GM21515 (cell line): ENCODE measurements around the gene RNH1.
A peak's percentile ranks its signal among the peaks of the same experiment; 100 is the strongest.
"Not testable (repeated sequence)": the region's sequence is repeated elsewhere in the genome, so short reads cannot be mapped to it uniquely, and the experiment has no call there.

ENCODE experiments used
- ATAC-seq: cut with Tn5 transposase; IDR thresholded peaks from one replicate; pipeline ENCODE4 v1.9.1; 2021; ENCODE audit not compliant: unreplicated experiment

The RNH1 gene

DNA sequence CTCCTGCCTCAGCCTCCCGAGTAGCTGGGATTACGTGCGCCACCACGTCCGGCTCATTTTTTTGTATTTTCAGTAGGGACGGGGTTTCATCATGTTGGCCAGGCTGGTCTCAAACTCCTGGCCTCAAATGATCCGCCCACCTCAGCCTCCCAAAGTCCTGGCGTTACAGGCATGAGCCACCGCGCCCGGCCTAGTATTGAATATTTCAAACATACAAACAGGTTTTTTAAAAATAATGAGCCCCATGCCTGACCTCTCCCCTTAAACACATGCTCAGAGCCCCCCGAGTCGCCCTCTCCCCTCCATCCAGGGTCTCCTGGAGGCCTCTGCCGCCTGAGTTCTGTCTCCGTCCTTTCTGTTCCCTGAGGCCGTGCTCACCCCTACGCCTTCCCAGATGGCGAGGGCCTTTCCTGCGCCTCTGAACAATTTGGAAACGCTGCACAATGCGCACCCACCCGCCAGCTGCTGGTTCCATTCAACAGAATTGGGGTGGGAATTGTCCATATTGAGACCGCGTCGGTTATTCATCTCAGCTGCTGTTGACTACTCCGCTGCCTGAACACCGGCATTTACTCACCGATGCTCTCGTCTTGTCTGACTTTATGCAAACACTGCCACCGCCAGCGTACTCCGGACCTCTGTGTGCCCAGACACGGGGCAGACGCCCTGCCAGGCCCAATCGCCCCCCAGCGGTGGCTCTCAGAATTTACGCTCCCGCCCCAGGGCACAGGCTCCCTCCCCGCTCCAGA lies 13.6 kb upstream of the RNH1 start:
- no peak for ATAC-seq

DNA sequence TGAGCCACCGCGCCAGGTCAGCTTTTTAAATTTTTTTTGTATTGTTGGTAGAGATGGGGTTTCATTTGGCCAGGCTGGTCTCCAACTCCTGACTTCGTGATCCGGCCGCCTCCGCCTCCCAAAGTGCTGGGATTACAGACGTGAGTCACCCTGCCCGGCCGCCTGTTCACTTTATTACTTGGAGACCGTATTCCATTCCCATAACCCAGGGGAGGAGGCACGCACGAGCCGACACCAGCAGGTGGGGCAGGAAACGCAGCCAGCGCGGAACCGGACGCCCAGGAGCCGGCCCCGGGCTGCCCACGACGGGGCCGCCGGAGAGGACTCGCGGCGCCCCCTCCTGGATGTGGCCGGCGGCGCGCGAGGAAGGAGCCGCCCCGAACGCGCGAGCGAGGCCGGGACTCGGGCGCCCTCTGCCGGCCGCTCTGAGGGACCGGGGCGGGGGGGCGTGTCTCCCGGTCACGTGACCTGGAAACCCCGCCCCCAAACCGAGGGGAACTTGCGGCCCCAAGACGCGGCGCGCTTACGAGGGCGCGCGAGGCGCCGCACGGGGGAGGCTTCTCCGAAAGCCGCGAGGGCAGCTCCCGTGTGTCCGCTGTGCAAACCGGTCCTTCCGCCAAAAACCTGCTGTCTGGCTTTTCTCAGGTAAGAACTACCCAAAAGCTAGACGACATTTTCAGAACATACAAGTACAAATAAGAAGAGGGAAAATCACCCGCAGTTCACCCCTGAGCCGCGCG lies 11.6 kb upstream of the RNH1 start:
- peak; percentile 80 for ATAC-seq

DNA sequence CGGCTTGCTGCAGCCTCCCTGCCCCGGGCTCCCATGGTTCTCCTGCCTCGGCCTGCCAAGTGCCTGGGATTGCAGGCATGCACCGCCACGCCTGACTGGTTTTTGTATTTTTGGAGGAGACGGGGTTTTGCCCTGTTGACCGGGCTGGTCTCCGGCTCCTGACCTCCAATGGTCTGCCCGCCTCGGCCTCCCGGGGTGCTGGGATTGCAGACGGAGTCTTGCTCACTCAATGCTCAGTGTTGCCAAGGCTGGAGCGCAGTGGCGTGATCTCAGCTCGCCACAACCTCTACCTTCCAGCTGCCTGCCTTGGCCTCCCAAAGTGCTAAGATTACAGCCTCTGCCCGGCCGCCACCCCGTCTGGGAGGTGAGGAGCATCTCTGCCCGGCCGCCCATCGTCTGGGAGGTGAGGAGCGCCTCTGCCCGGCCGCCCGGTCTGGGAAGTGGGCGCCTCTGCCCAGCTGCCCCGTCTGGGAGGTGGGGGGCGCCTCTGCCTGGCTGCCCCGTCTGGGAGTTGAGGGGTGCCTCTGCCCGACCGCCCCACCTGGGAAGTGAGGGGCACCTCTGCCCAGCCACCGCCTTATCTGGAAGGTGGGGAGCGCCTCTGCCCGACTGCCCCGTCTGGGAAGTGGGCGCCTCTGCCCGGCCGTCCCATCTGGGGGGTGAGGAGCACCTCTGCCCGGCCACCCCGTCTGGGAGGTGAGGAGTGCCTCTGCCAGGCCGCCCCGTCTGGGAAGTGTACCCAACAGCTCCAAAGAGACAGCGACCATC lies 10.1 kb upstream of the RNH1 start:
- ATAC-seq = not testable (repeated sequence)

DNA sequence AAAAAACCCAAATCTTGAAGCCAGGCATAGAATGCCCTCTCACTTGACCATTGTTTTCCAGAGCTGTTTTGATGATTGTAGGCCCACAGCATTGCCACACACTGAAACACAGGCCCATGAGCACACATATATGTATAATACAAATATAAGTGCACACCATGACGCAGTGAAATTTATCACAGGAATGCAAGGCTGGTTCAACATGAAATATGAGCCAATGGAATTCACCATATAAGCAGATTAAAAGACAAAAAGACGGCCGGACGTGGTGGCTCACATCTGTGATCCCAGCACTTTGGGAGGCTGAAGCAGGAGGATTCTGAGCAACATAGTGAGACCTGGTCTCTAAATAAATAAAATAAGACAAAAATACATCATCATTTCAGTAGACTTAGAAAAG lies 9.4 kb upstream of the RNH1 start:
- no peak for ATAC-seq

GRCh38 chr11:515131-515530 lies 8.1 kb upstream of the RNH1 start:
- ATAC-seq = no peak

- no peak for ATAC-seq
These were observed 7.6 kb upstream of the RNH1 start for GRCh38 chr11:514606-515005.

DNA sequence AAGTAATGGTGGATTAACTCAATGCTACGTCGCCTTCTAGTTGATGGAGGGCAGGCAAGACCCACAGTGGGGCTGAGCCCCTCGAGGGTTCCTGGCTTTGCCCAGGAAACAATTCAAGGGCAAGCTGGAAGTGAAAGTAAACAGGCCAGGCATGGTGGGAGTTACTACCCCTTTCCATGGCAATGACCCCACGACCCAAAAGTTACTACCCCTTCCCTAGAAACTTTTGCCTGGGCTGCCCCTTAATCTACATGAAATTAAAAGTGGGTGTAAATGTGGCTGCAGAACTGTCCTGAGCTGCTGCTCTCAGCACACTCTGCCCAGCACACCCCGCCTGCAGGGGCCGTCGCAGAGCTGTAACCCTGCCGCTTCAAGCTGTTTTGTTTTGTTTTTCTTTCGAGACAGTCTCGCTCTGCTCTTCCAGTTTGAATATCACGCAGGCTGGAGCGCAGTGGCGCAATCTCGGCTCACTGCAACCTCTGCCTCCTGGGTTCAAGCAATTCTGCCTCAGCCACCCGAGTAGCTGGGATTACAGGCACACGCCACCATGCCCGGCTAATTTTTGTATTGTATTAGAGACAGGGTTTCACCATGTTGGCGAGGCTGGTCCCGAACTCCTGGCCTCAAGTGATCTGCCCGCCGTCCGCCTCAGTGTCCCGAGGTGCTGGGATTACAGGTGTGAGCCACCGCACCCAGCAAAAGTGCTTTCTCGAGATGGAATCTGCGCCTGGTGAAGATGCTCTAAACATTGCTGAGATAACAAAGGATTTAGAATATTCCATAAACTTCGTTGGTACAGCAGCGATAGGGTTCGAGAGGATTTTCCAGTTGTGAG lies 5.9 kb upstream of the RNH1 start:
- ATAC-seq = no peak

DNA sequence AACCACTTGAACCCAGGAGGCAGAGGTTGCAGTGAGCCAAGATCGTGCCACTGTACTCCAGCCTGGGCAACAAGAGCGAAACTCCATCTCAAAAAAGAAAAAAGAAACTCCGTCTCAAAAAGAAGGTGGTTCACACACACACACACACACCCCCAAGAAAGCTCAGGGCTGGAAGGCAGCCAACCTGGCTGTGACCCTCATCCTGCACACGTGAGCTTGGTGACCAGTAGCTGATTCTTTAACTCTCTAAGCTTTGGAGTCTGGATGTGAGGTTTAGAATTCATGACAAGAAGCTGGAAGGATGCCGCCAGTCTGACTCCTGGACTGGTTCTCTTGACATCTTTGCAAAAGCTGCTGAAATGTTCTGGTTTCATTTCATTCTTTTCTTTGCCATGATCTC lies 1.9 kb upstream of the RNH1 start:
- no peak for ATAC-seq

DNA sequence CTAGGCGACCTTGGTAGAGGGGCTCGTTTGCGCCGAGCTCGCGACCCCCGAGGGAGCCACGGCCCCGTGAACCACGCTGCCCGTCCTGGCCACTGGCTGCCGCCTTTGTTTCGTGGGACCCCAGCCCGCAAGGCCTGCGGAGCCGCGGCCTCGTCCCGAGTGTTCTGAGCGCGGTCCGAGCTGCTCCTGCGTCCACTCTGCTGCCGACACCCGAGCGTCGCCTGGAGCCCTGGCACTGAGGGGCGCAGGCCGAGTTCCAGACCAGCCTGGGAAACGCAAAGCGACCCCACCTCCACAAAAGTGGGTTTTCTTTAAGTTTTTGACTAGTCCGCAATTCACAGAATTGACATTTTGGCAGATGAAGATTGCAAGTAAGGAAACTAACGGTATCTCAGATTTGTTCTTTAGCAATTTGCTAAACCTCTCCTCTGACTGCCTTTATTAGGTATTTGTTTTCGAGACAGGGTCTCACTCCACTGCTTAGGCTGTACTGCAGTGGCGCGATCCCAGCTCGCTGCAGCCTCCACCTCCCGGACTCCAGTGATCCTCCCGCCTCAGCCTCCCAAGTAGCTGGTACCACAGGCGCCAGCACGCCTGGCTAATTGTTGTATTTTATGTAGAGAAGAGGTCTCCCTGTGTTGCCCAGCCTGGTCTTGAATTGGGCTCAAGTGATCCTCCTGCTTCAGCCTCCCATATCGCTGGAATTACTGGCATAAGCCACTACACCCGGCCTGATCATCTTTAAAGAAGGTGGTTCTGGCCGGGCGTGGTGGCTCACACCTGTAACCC lies 879 bp upstream of the RNH1 start:
- ATAC-seq = no peak

DNA sequence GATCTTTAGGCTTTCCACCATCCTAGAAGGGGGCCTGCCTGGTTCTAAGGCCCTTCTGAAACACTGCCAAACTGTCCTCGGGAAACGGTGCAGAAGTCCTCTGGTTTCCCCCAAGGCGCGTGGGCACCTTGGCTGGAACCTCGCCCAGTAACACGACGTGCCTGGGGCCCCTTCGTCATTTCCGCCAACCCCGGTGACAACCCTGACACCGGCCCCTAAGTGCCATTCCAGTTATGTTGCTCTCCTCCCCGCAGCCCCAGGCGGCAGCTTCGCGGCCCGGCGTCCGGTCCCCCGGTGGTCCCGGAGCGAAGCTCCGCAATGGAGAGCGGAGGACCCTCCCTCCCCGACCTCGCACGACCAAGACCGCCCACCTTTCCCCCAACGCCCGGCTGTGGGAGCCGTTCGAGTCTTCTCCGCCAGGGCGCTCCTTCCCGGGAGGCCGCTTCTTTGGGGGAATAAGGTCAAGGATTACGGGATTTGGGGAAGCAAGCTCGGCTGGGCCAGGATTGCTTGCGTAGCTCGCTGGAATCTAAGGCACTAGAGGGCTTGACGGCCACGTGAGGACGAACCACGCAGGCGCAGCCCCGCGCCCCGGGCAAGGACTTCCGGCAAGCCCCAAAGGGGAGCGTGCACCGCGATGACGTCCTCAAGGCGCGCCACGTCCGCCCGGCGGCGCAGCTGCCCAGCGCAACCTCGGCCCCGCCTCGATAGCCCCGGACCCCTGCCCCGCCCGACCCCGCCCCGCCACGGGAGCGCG lies 626 bp downstream of the RNH1 start:
- ATAC-seq = peak; percentile 62

DNA sequence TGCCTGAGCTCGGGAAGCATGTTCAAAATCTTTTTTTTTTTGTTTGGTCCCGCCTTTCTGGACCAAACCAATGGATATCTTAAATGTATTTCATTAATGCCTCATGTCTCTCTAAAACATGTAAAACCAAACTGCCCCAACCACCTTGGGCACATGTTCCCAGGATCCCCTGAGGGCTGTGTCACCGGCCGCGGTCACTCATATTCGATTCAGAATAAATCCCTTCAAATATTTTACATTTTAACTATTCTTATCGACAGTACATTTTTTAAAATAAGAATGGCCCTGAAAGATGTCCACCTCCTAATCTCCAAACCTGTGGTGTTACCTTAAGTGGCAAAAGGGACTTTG lies 2.1 kb downstream of the RNH1 start:
- ATAC-seq = no peak

GRCh38 chr11:504053-504993 lies 2.7 kb downstream of the RNH1 start:
- ATAC-seq = no peak

GRCh38 chr11:503179-503981 lies 3.7 kb downstream of the RNH1 start:
- no peak for ATAC-seq

- ATAC-seq = no peak
These were observed 4.5 kb downstream of the RNH1 start for GRCh38 chr11:502288-503178.

DNA sequence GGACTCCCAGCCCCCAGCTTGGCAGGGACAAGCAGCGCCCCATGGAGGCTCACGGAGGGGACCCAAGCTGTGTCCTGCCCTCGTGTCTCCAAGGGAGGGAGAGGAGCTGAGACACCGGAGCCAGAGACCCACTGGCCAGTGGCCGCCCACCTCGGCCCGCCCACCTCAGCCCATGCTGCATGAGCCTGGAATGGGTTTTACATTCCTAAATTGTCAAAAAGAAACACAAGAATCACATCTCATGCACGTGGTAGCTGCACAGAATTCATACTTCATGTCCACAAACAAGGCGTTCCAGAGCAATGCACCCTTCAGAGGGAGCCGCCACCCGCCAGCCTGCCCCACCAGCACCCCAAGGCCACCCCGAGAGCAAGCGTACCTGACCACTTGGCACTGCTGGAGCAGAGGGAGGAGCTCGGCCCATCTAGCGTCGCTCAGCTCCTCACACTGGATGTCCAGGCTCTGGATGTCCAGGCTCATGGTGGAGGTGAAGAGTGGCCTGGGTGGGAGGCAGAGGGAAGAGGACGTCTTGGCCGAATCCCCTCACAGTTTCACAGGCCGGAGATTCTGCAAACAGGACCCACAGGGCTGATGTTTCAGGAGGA lies 5.3 kb downstream of the RNH1 start:
- ATAC-seq = no peak

DNA sequence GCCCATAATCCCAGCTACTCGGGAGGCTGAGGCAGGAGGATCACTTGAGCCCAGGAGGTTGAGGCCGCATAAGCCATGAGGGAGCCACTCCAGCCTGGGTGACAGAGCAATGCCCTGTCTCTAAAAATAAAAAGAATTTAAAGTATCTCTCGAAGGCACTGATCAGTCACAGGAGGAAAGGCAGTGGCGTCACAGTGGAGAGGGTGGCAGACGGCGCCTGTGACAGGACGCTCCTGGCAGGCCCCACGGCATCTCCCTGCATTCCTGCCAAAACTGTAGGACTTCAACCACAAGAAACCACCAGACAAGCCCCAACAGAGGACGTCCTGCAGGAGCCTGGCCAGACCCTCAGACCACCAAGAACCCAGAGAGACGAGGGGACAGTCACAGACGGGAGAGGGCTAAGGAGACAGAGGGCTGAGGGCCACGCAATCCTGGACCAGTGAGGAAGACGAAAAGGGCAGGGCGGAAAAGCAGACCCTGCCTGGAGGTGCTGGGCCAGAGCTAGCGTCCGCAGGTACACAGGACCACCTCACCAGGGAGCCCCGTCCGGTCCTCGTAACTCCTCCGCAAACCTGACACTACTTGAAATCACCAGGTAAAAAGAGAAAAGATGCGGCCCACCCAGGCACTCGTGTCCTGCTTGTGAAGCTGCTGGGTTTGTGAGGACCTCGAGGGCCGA lies 5.9 kb downstream of the RNH1 start:
- no peak for ATAC-seq
